ENCODE data around the gene NEDD4.

- no peak for TF ChIP-seq ZNF274 (IDR thresholded peaks at IDR 0.05; ENCODE audit: low read depth, low read length)
- no peak for TF ChIP-seq YY1 (IDR thresholded peaks at IDR 0.05; ENCODE audit: insufficient read depth, insufficient read length)
Measured at GRCh38 chr15:55791551-55792400, 201.6 kb downstream of the NEDD4 start.
